Thymus (tissue), 11 donors: ENCODE measurements around the gene CPA4. TPM values are rescaled to one million over a fixed set of nuclear protein-coding genes. Genes with fewer than 3 reads are reported as not detected.
A peak's percentile ranks its signal among the peaks of the same experiment; 100 is the strongest.

Source experiments
- DNase-seq, 9 donors: peaks; one replicate each; pipeline ENCODE4 v3.0.0-alpha.2; 2013; ENCODE audit warnings: low spot score in 9 of 9, low read depth in 6 of 9, missing footprints in 1 of 9
- H3K27ac ChIP-seq, 2 donors: one replicate each; pipeline ENCODE4 v1.5.1; 2013; ENCODE audit warnings: control low read depth in 1 of 2, low read depth in 1 of 2, low read length in 1 of 2, mild to moderate bottlenecking in 1 of 2, moderate library complexity in 1 of 2
- H3K27me3 ChIP-seq, 2 donors: one replicate each; pipeline ENCODE4 v1.5.1; 2013; ENCODE audit warnings: low read length in 1 of 2; ENCODE audit not compliant: control insufficient read depth in 2 of 2, insufficient read depth in 1 of 2
- H3K36me3 ChIP-seq, 2 donors: one replicate each; pipeline ENCODE4 v1.5.1; 2013; ENCODE audit warnings: low read length in 1 of 2, mild to moderate bottlenecking in 1 of 2, moderate library complexity in 1 of 2; ENCODE audit not compliant: control insufficient read depth in 2 of 2, insufficient read depth in 2 of 2
- H3K4me1 ChIP-seq, 2 donors: one replicate each; pipeline ENCODE4 v1.5.1; 2013; ENCODE audit warnings: low read length in 2 of 2; ENCODE audit not compliant: control insufficient read depth in 2 of 2, insufficient read depth in 2 of 2
- H3K4me3 ChIP-seq, 2 donors: one replicate each; pipeline ENCODE4 v1.5.1; 2013; ENCODE audit warnings: low read length in 2 of 2, control low read depth in 1 of 2, mild to moderate bottlenecking in 1 of 2
- H3K9me3 ChIP-seq, 2 donors: one replicate each; pipeline ENCODE4 v1.5.1; 2013; ENCODE audit warnings: low read length in 1 of 2, mild to moderate bottlenecking in 1 of 2; ENCODE audit not compliant: control insufficient read depth in 2 of 2, insufficient read depth in 1 of 2
- WGBS: extraction: QIAGEN DNeasy Blood & Tissue Kit; methylation state at CpG from one replicate; pipeline ENCODE4 v1.1.7; 2013; 5-methylcytosine and 5-hydroxymethylcytosine counted together
- polyA plus RNA-seq: library from polyadenylated mRNA; stranded (reverse); fragments of 200-250 nt; gene quantifications from one replicate; pipeline ENCODE4 v1.2.3, GENCODE V29; 2013
- total RNA-seq: library from RNA; stranded (reverse); fragments of 120-200 nt; gene quantifications from one replicate; pipeline ENCODE4 v1.2.4, GENCODE V29; 2013
- donor health status: healthy.

The CPA4 gene
- total and polyA plus RNA-seq, 2 donors: 0.96 to 0.99 TPM

- H3K36me3 ChIP-seq: no peaks in the 10 kb centered on the region
- DNase-seq: no peak
- peaks cover 0 to 6% of the 10 kb centered on the region in 2 donors for H3K9me3 ChIP-seq
- no peak overlapping the region for H3K4me3 ChIP-seq
- WGBS: 97% methylated on average over 7 of the region's 7 CpGs
- no peaks in the 10 kb centered on the region for H3K27me3 ChIP-seq
- H3K4me1 ChIP-seq: peaks cover 2 to 47% of the 10 kb centered on the region in 2 donors
- no peak overlapping the region for H3K27ac ChIP-seq
Observed at GRCh38 chr7:130353196-130353595, 60.2 kb downstream of the CPA4 start.

DNA sequence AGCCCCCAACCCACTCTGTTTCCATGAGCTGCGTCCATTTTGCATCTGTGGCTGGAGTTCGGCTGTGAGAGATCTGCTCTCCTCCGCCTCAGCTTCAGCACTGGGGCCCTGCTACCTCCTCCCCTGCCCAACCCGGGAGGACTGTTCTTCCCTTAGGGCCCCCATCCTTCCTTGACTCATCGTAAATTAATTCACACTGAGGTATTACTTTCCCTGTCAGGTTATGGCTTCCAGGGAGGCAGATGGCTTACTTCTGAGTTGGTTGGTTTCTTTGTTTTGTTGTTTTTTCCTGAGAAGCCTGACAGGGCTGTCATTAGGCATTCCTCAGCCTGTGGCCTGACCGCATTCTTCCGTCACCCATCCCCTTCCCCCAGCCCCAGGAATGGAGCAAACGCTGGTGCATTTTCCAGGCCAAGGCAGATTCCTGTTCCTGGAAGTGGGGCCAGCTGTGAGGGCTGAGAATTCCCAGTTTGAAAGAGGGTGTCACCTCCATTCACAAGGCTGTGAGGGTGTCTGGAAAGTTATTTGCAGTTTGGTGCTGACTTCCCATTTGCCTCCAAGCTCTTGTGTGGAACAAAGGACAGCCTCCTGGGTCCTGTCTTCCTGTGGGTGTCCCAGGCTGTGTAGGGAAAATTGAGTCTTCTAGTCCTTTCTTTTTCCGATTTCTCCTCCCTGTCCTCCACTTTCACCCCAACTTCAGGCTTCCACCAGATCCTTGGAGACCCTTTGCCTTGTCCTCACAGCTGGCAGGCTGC lies 63.3 kb downstream of the CPA4 start:
- Histone ChIP-seq H3K27ac (peak overlapping the region; percentile 56 to 76), H3K27me3 (no peaks in the 10 kb centered on the region), H3K36me3 (peaks cover 0 to 8% of the 10 kb centered on the region in 2 donors), H3K4me3 (no peak overlapping the region), H3K9me3 (peaks cover 6 to 23% of the 10 kb centered on the region in 2 donors), H3K4me1 (peaks cover 2 to 28% of the 10 kb centered on the region in 2 donors)
- WGBS: 78% methylated on average over 9 of the region's 9 CpGs
- DNase-seq: no peak

GRCh38 chr7:130356876-130357611 lies 64.1 kb downstream of the CPA4 start:
- H3K27me3 ChIP-seq: no peaks in the 10 kb centered on the region
- peaks cover 6 to 19% of the 10 kb centered on the region in 2 donors for H3K9me3 ChIP-seq
- H3K4me3 ChIP-seq: no peak overlapping the region
- peaks cover 0 to 12% of the 10 kb centered on the region in 2 donors for H3K36me3 ChIP-seq
- H3K27ac ChIP-seq: peak overlapping the region; percentile 56 to 76
- 94% methylated on average over 16 of the region's 16 CpGs for WGBS
- peaks cover 2 to 20% of the 10 kb centered on the region in 2 donors for H3K4me1 ChIP-seq
- DNase-seq: no peak

DNA sequence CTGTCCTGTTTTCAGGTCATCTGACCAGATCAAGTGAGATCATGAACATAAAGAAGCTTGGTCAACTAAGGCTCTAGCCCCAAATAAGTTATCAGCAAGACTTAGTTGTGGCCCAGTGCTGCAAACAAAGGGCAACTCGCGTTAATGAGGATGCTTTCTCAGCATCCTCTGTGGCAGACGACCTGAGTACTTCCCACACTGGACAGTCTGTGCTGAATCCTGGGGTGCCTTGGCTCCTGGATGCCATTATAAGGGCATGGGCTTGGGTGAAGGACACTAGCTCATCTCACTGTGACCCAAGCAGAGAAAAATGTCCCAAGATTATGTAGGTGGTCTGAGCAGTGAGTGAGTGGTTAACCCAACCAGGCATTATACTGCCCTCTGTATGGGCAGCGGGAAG lies 65.5 kb downstream of the CPA4 start:
- H3K27ac ChIP-seq: no peak overlapping the region
- H3K27me3 ChIP-seq: no peaks in the 10 kb centered on the region
- 98% methylated on average over 4 of the region's 4 CpGs for WGBS
- DNase-seq: no peak
- H3K9me3 ChIP-seq: peaks cover 6 to 16% of the 10 kb centered on the region in 2 donors
- H3K4me3 ChIP-seq: no peak overlapping the region
- peaks cover 0 to 12% of the 10 kb centered on the region in 2 donors for H3K36me3 ChIP-seq
- peaks cover 2 to 25% of the 10 kb centered on the region in 2 donors for H3K4me1 ChIP-seq

DNA sequence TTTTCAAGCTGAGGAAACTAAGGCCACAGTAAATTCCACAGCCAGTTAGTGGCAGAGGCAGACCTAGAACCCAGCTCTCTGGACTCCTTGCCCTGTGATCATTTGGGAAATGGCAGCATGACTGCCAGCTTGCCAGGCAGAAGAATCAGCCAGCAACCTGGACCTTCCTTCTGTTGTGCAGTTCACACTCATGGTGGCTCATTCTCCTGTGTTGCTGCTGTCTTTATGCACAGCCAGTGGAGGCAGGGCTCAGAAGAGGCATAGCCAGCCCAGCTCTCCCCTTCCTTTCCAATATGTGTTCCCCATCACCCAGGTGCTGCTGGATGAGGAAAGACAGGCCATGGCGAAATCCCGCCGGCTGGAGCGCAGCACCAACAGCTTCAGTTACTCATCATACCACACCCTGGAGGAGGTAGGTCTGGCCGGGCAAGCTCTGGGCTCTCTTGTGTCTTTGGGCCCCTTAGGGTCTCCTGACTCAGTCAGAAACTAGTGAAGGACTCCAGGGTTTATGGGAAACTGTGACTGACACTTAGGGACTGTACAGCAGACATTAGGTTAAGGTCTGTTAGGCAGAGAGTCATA lies 66.4 kb downstream of the CPA4 start:
- Histone ChIP-seq H3K9me3 (peaks cover 6 to 16% of the 10 kb centered on the region in 2 donors), H3K4me3 (no peak overlapping the region), H3K27me3 (no peaks in the 10 kb centered on the region), H3K27ac (no peak overlapping the region), H3K4me1 (peaks cover 3 to 33% of the 10 kb centered on the region in 2 donors), H3K36me3 (peaks cover 0 to 12% of the 10 kb centered on the region in 2 donors)
- 97% methylated on average over 5 of the region's 5 CpGs for WGBS
- no peak for DNase-seq

DNA sequence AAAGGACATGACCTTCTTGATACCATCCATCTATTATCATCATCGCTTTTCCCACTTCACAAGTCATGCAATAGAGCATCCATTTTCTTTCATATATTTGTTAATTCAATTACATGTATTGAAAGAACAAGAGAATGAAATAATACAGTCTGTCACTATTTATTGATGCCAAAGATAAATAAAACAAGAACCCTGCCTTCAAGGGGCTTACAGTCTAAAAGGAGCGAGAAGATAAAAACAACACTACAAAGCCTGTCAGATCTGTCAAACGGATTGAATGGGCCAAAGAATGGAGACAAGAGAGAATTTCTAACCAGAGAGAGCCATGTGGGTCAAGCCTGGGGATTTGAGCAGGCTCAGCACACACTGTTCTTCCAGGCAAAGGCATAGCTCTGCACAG lies 67.6 kb downstream of the CPA4 start:
- Histone ChIP-seq H3K27me3 (no peaks in the 10 kb centered on the region), H3K4me3 (no peak overlapping the region), H3K4me1 (peaks cover 14 to 44% of the 10 kb centered on the region in 2 donors), H3K27ac (no peak overlapping the region), H3K9me3 (peaks cover 6 to 16% of the 10 kb centered on the region in 2 donors), H3K36me3 (peaks cover 0 to 12% of the 10 kb centered on the region in 2 donors)
- no peak for DNase-seq
- 99% methylated on average over 3 of the region's 3 CpGs for WGBS

- H3K27me3 ChIP-seq: no peaks in the 10 kb centered on the region
- H3K4me1 ChIP-seq: peaks cover 25 to 44% of the 10 kb centered on the region in 2 donors
- H3K9me3 ChIP-seq: peaks cover 6 to 16% of the 10 kb centered on the region in 2 donors
- WGBS: 98% methylated on average over 7 of the region's 7 CpGs
- no peak overlapping the region for H3K27ac ChIP-seq
- DNase-seq: no peak
- peaks cover 0 to 12% of the 10 kb centered on the region in 2 donors for H3K36me3 ChIP-seq
- no peak overlapping the region for H3K4me3 ChIP-seq
Observed at GRCh38 chr7:130361681-130362080, 68.7 kb downstream of the CPA4 start.

- Histone ChIP-seq H3K9me3 (peaks cover 6 to 16% of the 10 kb centered on the region in 2 donors), H3K36me3 (peaks cover 0 to 12% of the 10 kb centered on the region in 2 donors), H3K4me3 (no peak overlapping the region), H3K27me3 (no peaks in the 10 kb centered on the region), H3K4me1 (peaks cover 29 to 48% of the 10 kb centered on the region in 2 donors), H3K27ac (no peak overlapping the region)
- 98% methylated on average over 10 of the region's 10 CpGs for WGBS
- DNase-seq: no peak
Observed at GRCh38 chr7:130362251-130362816, 69.4 kb downstream of the CPA4 start.
